ENCODE measurements around the gene LRRC18. TPM values are rescaled to one million over a fixed set of nuclear protein-coding genes. Genes with fewer than 3 reads are reported as not detected.

The LRRC18 gene
- total RNA-seq, 1 experiment from 2014 or later = not detected

DNA sequence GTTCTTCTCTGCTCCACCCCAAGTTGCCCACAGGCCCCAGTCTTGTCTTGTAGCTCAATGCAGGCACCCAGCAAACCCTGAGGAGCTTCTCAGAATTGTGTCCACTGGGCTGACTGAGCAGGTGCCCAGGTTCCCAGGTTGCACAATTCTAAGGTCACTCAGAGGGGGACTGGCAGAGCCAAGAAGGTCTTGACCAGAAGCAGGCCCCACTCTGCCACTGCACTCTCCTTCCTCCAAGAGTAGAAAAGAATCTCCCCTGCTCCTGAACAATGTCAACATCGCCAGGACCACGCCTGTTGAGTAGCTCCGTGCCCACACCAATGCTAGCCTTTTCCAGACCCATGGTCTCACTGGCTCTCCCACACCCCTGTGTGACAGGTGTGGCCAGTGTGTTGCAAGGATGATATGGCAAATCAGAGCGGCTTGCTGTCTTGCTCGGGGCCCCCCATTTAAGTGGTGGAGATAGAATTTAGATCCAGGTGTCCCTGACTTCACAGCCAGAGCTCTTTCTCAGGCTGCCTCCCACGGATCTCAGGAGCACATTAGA, 577 bp downstream of the LRRC18 start:
- no TSS peak for BruUV-seq (replicated peaks)
- POLR2A ChIA-PET (ENCODE audit: unreplicated experiment) = no interaction called here
- Histone ChIP-seq H3K79me2 (ENCODE audit: low read depth) (no peaks in the 10 kb centered on the region), H3K9me2 (ENCODE audit: insufficient read depth) (no peaks in the 10 kb centered on the region), H3K9me3 (ENCODE audit: insufficient read depth, low read depth) (no peaks in the 10 kb centered on the region), H3F3A (ENCODE audit: insufficient read depth, low read depth) (no peaks in the 10 kb centered on the region), H3K4me1 (replicated peaks; ENCODE audit: insufficient read depth) (no peaks in the 10 kb centered on the region), H3K4me2 (no peak overlapping the region), H2AFZ (no peak overlapping the region), H3K36me3 (ENCODE audit: low read depth) (no peaks in the 10 kb centered on the region), H3K4me3 (no peak overlapping the region), H3K27ac (no peak overlapping the region), H4K20me1 (ENCODE audit: insufficient read depth) (no peaks in the 10 kb centered on the region), H3K27me3 (ENCODE audit: insufficient read depth, low read depth) (peaks cover 70% of the 10 kb centered on the region)
- intact Hi-C loops (cut with micrococcal nuclease; ENCODE audit: unreplicated experiment) = no loop called here
- TF ChIP-seq EZH2 (IDR thresholded peaks at IDR 0.05; ENCODE audit: low read depth) = no peak
- TF ChIP-seq, protein P1, sequence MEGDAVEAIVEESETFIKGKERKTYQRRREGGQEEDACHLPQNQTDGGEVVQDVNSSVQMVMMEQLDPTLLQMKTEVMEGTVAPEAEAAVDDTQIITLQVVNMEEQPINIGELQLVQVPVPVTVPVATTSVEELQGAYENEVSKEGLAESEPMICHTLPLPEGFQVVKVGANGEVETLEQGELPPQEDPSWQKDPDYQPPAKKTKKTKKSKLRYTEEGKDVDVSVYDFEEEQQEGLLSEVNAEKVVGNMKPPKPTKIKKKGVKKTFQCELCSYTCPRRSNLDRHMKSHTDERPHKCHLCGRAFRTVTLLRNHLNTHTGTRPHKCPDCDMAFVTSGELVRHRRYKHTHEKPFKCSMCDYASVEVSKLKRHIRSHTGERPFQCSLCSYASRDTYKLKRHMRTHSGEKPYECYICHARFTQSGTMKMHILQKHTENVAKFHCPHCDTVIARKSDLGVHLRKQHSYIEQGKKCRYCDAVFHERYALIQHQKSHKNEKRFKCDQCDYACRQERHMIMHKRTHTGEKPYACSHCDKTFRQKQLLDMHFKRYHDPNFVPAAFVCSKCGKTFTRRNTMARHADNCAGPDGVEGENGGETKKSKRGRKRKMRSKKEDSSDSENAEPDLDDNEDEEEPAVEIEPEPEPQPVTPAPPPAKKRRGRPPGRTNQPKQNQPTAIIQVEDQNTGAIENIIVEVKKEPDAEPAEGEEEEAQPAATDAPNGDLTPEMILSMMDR (conservative IDR thresholded peaks at IDR 0.05) = no peak
- DNase-seq = no peak
- CTCF ChIA-PET = no interaction called here

DNA sequence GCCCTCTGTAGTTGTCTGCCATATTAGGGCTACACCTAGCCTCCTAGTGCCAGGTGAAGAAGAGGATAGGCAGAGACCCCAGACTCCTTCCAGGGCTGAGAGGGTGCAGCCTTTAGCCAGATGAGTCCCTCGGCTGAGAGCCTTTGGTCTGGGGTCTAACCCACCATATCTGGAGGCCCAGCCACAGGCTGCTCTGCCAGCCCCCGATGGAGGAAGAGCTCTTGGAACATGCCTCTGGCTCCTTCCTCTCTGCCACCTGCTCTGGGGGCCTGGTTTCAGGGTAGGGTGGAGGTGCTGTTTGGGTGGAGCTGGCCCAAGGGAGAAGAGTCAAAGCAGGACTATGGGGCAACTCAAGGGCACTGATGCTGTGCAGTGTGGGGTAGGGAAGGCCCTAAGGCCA, 1.4 kb downstream of the LRRC18 start:
- no peak overlapping the region for H3K27ac ChIP-seq
- no peak for DNase-seq
- H3K4me3 ChIP-seq = no peak overlapping the region
- CTCF ChIA-PET = no interaction called here
- H3K4me1 ChIP-seq (replicated peaks; ENCODE audit: insufficient read depth) = no peaks in the 10 kb centered on the region
- H2AFZ ChIP-seq = no peak overlapping the region
- no TSS peak for BruUV-seq (replicated peaks)
- no peaks in the 10 kb centered on the region for H3K36me3 ChIP-seq (ENCODE audit: low read depth)
- no peaks in the 10 kb centered on the region for H4K20me1 ChIP-seq (ENCODE audit: insufficient read depth)
- POLR2A ChIA-PET (ENCODE audit: unreplicated experiment) = no interaction called here
- H3K9me2 ChIP-seq (ENCODE audit: insufficient read depth) = no peaks in the 10 kb centered on the region
- H3K9me3 ChIP-seq (ENCODE audit: insufficient read depth, low read depth) = no peaks in the 10 kb centered on the region
- H3F3A ChIP-seq (ENCODE audit: insufficient read depth, low read depth) = no peaks in the 10 kb centered on the region
- TF ChIP-seq, protein P1 (conservative IDR thresholded peaks at IDR 0.05) = no peak
- TF ChIP-seq EZH2 (IDR thresholded peaks at IDR 0.05; ENCODE audit: low read depth) = no peak
- H3K79me2 ChIP-seq (ENCODE audit: low read depth) = no peaks in the 10 kb centered on the region
- peaks cover 65% of the 10 kb centered on the region for H3K27me3 ChIP-seq (ENCODE audit: insufficient read depth, low read depth)
- H3K4me2 ChIP-seq = no peak overlapping the region
- intact Hi-C loops (cut with micrococcal nuclease; ENCODE audit: unreplicated experiment) = no loop called here

DNA sequence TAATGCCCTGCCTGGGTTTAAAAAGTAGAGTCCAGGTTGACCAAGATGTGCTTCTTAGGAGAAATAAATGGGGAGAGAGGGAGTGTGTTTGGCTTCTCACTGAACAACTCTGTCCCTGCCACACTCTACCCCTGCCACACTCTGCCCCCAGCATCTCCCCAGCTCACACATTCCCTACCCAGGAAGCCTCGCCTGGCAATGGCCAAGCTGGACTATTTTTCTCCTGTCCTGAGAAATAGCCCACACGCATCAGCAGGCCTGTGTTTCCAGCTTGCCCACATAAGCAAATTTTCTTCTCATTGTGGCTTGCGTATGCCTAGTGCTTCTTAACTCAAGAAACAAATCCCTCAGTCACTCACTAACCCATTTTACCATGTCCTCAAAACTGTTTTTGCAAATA, 1.8 kb downstream of the LRRC18 start:
- H3K9me3 ChIP-seq (ENCODE audit: insufficient read depth, low read depth) = no peaks in the 10 kb centered on the region
- no peak for DNase-seq
- H3F3A ChIP-seq (ENCODE audit: insufficient read depth, low read depth) = no peaks in the 10 kb centered on the region
- POLR2A ChIA-PET (ENCODE audit: unreplicated experiment) = no interaction called here
- H3K36me3 ChIP-seq (ENCODE audit: low read depth) = no peaks in the 10 kb centered on the region
- no TSS peak for BruUV-seq (replicated peaks)
- no peaks in the 10 kb centered on the region for H3K9me2 ChIP-seq (ENCODE audit: insufficient read depth)
- H3K4me3 ChIP-seq = no peak overlapping the region
- H3K27ac ChIP-seq = no peak overlapping the region
- H2AFZ ChIP-seq = no peak overlapping the region
- intact Hi-C loops (cut with micrococcal nuclease; ENCODE audit: unreplicated experiment) = no loop called here
- TF ChIP-seq EZH2 (IDR thresholded peaks at IDR 0.05; ENCODE audit: low read depth) = no peak
- TF ChIP-seq, protein P1 (conservative IDR thresholded peaks at IDR 0.05) = no peak
- no peak overlapping the region for H3K4me2 ChIP-seq
- H3K27me3 ChIP-seq (ENCODE audit: insufficient read depth, low read depth) = peaks cover 60% of the 10 kb centered on the region
- CTCF ChIA-PET = no interaction called here
- no peaks in the 10 kb centered on the region for H3K4me1 ChIP-seq (replicated peaks; ENCODE audit: insufficient read depth)
- H3K79me2 ChIP-seq (ENCODE audit: low read depth) = no peaks in the 10 kb centered on the region
- no peaks in the 10 kb centered on the region for H4K20me1 ChIP-seq (ENCODE audit: insufficient read depth)
